Measurements from ENCODE around the gene LCE3C. TPM values are rescaled to one million over a fixed set of nuclear protein-coding genes. Genes with fewer than 3 reads are reported as not detected.
A peak's percentile ranks its signal among the peaks of the same experiment; 100 is the strongest.
"Not testable (repeated sequence)": the region's sequence is repeated elsewhere in the genome, so short reads cannot be mapped to it uniquely, and the experiment has no call there.

The LCE3C gene
- total and polyA plus RNA-seq, 2 experiments from 2014 or later, result not detected

- whole genome bisulfite sequencing, 2 experiments (ENCODE audit: low coverage in 1 of 2, low lambda C conversion rate in 2 of 2, missing lambda C conversion rate in 2 of 2), result 13 to 33% methylated on average over 2 of the region's 2 CpGs
- DNase-seq, result peak; percentile 70
- Histone ChIP-seq H3K4me1 (ENCODE audit: insufficient read depth) (peaks cover 9% of the 10 kb centered on the region), H3K9me2 (ENCODE audit: insufficient read depth) (no peaks in the 10 kb centered on the region), H3K27me3 (replicated peaks; ENCODE audit: insufficient read depth) (peaks cover 21% of the 10 kb centered on the region; the same call in 1 of the 2 replicates), H3F3A (ENCODE audit: insufficient read depth) (no peaks in the 10 kb centered on the region), H3K27ac (no peak overlapping the region), H2AFZ (no peak overlapping the region), H4K20me1 (ENCODE audit: insufficient read depth) (no peaks in the 10 kb centered on the region), H3K4me2 (ENCODE audit: unreplicated experiment) (peak overlapping the region; percentile 35), H3K79me2 (ENCODE audit: insufficient read depth) (no peaks in the 10 kb centered on the region), H3K4me3 (no peak overlapping the region), H3K9ac (no peak overlapping the region), H3K36me3 (ENCODE audit: low read depth) (no peaks in the 10 kb centered on the region), H3K9me3 (ENCODE audit: low read depth) (no peaks in the 10 kb centered on the region)
- in situ Hi-C loops (cut with MboI), result no loop called here
- TF ChIP-seq EZH2 (IDR thresholded peaks at IDR 0.05; ENCODE audit: insufficient read depth, poor library complexity, severe bottlenecking) (no peak), EZH2phosphoT487 (IDR thresholded peaks at IDR 0.05; ENCODE audit: insufficient read depth, low read depth) (no peak)
These were observed 22.9 kb upstream of the LCE3C start for GRCh38 chr1:152577168-152577567.

- H3K4me1 ChIP-seq (ENCODE audit: insufficient read depth); H3K9ac ChIP-seq; H3F3A ChIP-seq (ENCODE audit: insufficient read depth); H3K4me2 ChIP-seq (ENCODE audit: unreplicated experiment); H3K27ac ChIP-seq; H3K4me3 ChIP-seq; H2AFZ ChIP-seq; in situ Hi-C loops (cut with MboI); H4K20me1 ChIP-seq (ENCODE audit: insufficient read depth); H3K79me2 ChIP-seq (ENCODE audit: insufficient read depth); H3K9me3 ChIP-seq (ENCODE audit: low read depth); H3K9me2 ChIP-seq (ENCODE audit: insufficient read depth); DNase-seq; H3K36me3 ChIP-seq (ENCODE audit: low read depth): not testable (repeated sequence)
- peaks cover 10% of the 10 kb centered on the region; the same call in 1 of the 2 replicates for H3K27me3 ChIP-seq (replicated peaks; ENCODE audit: insufficient read depth)
- WGBS, 2 experiments (ENCODE audit: low coverage in 1 of 2, low lambda C conversion rate in 2 of 2, missing lambda C conversion rate in 2 of 2), result 54 to 59% methylated on average over 8 to 9 of the region's 9 CpGs
These were observed 20.5 kb upstream of the LCE3C start for GRCh38 chr1:152579526-152579925.

GRCh38 chr1:152580433-152580832, 19.6 kb upstream of the LCE3C start, which contains the start of gene LCE3D:
TSS of gene LCE3D (minus strand) at chr1:152580516. CDS start at chr1:152579936, 580 bp downstream.
- Histone ChIP-seq H3K4me3 (no peak within 1 kb of the TSS), H3K9me3 (ENCODE audit: low read depth) (no peaks in the 10 kb centered on the region), H3K36me3 (ENCODE audit: low read depth) (no peaks in the 10 kb centered on the region), H3F3A (ENCODE audit: insufficient read depth) (no peaks in the 10 kb centered on the region), H3K4me2 (ENCODE audit: unreplicated experiment) (no peak within 1 kb of the TSS), H3K9me2 (ENCODE audit: insufficient read depth) (no peaks in the 10 kb centered on the region), H3K27me3 (replicated peaks; ENCODE audit: insufficient read depth) (0 out of 2 replicates have a peak, but pooled peaks cover 4% of the 10 kb centered on the region), H4K20me1 (ENCODE audit: insufficient read depth) (no peaks in the 10 kb centered on the region), H3K79me2 (ENCODE audit: insufficient read depth) (no peaks in the 10 kb centered on the region), H2AFZ (no peak within 1 kb of the TSS), H3K9ac (no peak within 1 kb of the TSS), H3K27ac (no peak within 1 kb of the TSS), H3K4me1 (ENCODE audit: insufficient read depth) (peaks cover 9% of the 10 kb centered on the region)
- in situ Hi-C loops (cut with MboI), result no loop called here
- no peak for TF ChIP-seq EZH2phosphoT487 (IDR thresholded peaks at IDR 0.05; ENCODE audit: insufficient read depth, low read depth)
- no peak for TF ChIP-seq EZH2 (IDR thresholded peaks at IDR 0.05; ENCODE audit: insufficient read depth, poor library complexity, severe bottlenecking)
- peak; percentile 27 for DNase-seq
- 22 to 24% methylated on average over 4 of the region's 4 CpGs for WGBS, 2 experiments (ENCODE audit: low coverage in 1 of 2, low lambda C conversion rate in 2 of 2, missing lambda C conversion rate in 2 of 2)

- Histone ChIP-seq H3K4me1 (ENCODE audit: insufficient read depth) (peaks cover 3% of the 10 kb centered on the region), H3K9me3 (ENCODE audit: low read depth) (no peaks in the 10 kb centered on the region), H3K79me2 (ENCODE audit: insufficient read depth) (no peaks in the 10 kb centered on the region), H3F3A (ENCODE audit: insufficient read depth) (no peaks in the 10 kb centered on the region), H3K27me3 (replicated peaks; ENCODE audit: insufficient read depth) (0 out of 2 replicates have a peak, but pooled peaks cover 4% of the 10 kb centered on the region), H3K4me2 (ENCODE audit: unreplicated experiment) (no peak overlapping the region), H3K9me2 (ENCODE audit: insufficient read depth) (no peaks in the 10 kb centered on the region), H3K4me3 (no peak overlapping the region), H3K36me3 (ENCODE audit: low read depth) (no peaks in the 10 kb centered on the region), H3K27ac (no peak overlapping the region), H4K20me1 (ENCODE audit: insufficient read depth) (no peaks in the 10 kb centered on the region), H3K9ac (no peak overlapping the region), H2AFZ (no peak overlapping the region)
- DNase-seq, result peak; percentile 77
- in situ Hi-C loops (cut with MboI), result no loop called here
- WGBS, 2 experiments (ENCODE audit: low coverage in 1 of 2, low lambda C conversion rate in 2 of 2, missing lambda C conversion rate in 2 of 2), result 7 to 10% methylated on average over 1 of the region's 1 CpG
- TF ChIP-seq EZH2phosphoT487 (IDR thresholded peaks at IDR 0.05; ENCODE audit: insufficient read depth, low read depth), result no peak
- TF ChIP-seq EZH2 (IDR thresholded peaks at IDR 0.05; ENCODE audit: insufficient read depth, poor library complexity, severe bottlenecking), result no peak
These were observed 17.4 kb upstream of the LCE3C start for GRCh38 chr1:152582647-152583046.

GRCh38 chr1:152585586-152585985, 14.4 kb upstream of the LCE3C start:
- Histone ChIP-seq H3K4me2 (ENCODE audit: unreplicated experiment) (no peak overlapping the region), H3K9me2 (ENCODE audit: insufficient read depth) (no peaks in the 10 kb centered on the region), H3K9me3 (ENCODE audit: low read depth) (no peaks in the 10 kb centered on the region), H3K9ac (no peak overlapping the region), H2AFZ (no peak overlapping the region), H3F3A (ENCODE audit: insufficient read depth) (no peaks in the 10 kb centered on the region), H4K20me1 (ENCODE audit: insufficient read depth) (no peaks in the 10 kb centered on the region), H3K4me3 (no peak overlapping the region), H3K27ac (no peak overlapping the region), H3K4me1 (ENCODE audit: insufficient read depth) (no peaks in the 10 kb centered on the region), H3K79me2 (ENCODE audit: insufficient read depth) (no peaks in the 10 kb centered on the region), H3K27me3 (replicated peaks; ENCODE audit: insufficient read depth) (no peaks in the 10 kb centered on the region), H3K36me3 (ENCODE audit: low read depth) (no peaks in the 10 kb centered on the region)
- no peak for TF ChIP-seq EZH2 (IDR thresholded peaks at IDR 0.05; ENCODE audit: insufficient read depth, poor library complexity, severe bottlenecking)
- TF ChIP-seq EZH2phosphoT487 (IDR thresholded peaks at IDR 0.05; ENCODE audit: insufficient read depth, low read depth), result no peak
- DNase-seq, result no peak
- whole genome bisulfite sequencing, 2 experiments (ENCODE audit: low coverage in 1 of 2, low lambda C conversion rate in 2 of 2, missing lambda C conversion rate in 2 of 2), result no CpG with 5 or more reads among the region's 1 CpG
- in situ Hi-C loops (cut with MboI), result no loop called here

All from GM23248 (cell line).